Endothelial cell (in vitro differentiated cells): ENCODE data around the gene LRSAM1. TPM values are rescaled to one million over a fixed set of nuclear protein-coding genes. Genes with fewer than 3 reads are reported as not detected.

Experiments
- DNase-seq: peaks from one replicate; pipeline ENCODE4 v3.0.0; 2021; ENCODE audit warnings: low spot score
- H3K27ac Mint-ChIP-seq: one replicate; pipeline ENCODE4 v1.8.0; 2021; ENCODE audit warnings: mixed read lengths, inconsistent platforms; ENCODE audit not compliant: unreplicated experiment
- H3K27me3 Mint-ChIP-seq: one replicate; pipeline ENCODE4 v1.8.0; 2021; ENCODE audit warnings: mild to moderate bottlenecking, moderate library complexity, mixed read lengths, inconsistent platforms; ENCODE audit not compliant: unreplicated experiment
- H3K36me3 Mint-ChIP-seq: one replicate; pipeline ENCODE4 v1.8.0; 2021; ENCODE audit warnings: mild to moderate bottlenecking, low read depth, mixed read lengths, inconsistent platforms; ENCODE audit not compliant: unreplicated experiment
- H3K4me1 Mint-ChIP-seq: one replicate; pipeline ENCODE4 v1.8.0; 2021; ENCODE audit warnings: mild to moderate bottlenecking, mixed read lengths, inconsistent platforms; ENCODE audit not compliant: unreplicated experiment
- H3K4me3 Mint-ChIP-seq: one replicate; pipeline ENCODE4 v1.8.0; 2021; ENCODE audit warnings: mild to moderate bottlenecking, mixed read lengths, inconsistent platforms; ENCODE audit not compliant: unreplicated experiment
- H3K9me3 Mint-ChIP-seq: one replicate; pipeline ENCODE4 v1.8.0; 2021; ENCODE audit warnings: mixed read lengths, inconsistent platforms; ENCODE audit not compliant: unreplicated experiment
- total RNA-seq: library from RNA; stranded (reverse); fragmentation: NEBNext Ultra II Directional; extraction: Animal tissue kit (Norgen Biotek cat#: 25700); gene quantifications from one replicate; pipeline ENCODE4 v1.2.1, GENCODE V29; 2021; ENCODE audit not compliant: unreplicated experiment
- TF ChIP-seq, protein P1 (sequence below): fragments of 200-600 bp; sonication (generic); IDR thresholded peaks from one replicate; pipeline ENCODE4 v1.5.0; 2021; ENCODE audit warnings: antibody characterized with exemption; ENCODE audit not compliant: unreplicated experiment

Gene LRSAM1
- total RNA-seq, 1 donor from 2014 or later = 22.6 TPM

- Mint-ChIP-seq H3K27ac (peak overlapping the region; percentile 89), H3K4me1 (peaks cover 33% of the 10 kb centered on the region), H3K4me3 (peak overlapping the region; percentile 72), H3K36me3 (peaks cover 45% of the 10 kb centered on the region), H3K27me3 (peaks cover 8% of the 10 kb centered on the region), H3K9me3 (no peaks in the 10 kb centered on the region)
- TF ChIP-seq, protein P1, sequence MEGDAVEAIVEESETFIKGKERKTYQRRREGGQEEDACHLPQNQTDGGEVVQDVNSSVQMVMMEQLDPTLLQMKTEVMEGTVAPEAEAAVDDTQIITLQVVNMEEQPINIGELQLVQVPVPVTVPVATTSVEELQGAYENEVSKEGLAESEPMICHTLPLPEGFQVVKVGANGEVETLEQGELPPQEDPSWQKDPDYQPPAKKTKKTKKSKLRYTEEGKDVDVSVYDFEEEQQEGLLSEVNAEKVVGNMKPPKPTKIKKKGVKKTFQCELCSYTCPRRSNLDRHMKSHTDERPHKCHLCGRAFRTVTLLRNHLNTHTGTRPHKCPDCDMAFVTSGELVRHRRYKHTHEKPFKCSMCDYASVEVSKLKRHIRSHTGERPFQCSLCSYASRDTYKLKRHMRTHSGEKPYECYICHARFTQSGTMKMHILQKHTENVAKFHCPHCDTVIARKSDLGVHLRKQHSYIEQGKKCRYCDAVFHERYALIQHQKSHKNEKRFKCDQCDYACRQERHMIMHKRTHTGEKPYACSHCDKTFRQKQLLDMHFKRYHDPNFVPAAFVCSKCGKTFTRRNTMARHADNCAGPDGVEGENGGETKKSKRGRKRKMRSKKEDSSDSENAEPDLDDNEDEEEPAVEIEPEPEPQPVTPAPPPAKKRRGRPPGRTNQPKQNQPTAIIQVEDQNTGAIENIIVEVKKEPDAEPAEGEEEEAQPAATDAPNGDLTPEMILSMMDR = no peak
- no peak for DNase-seq
Measured at GRCh38 chr9:127519301-127520166, 68.2 kb downstream of the LRSAM1 start.

DNA sequence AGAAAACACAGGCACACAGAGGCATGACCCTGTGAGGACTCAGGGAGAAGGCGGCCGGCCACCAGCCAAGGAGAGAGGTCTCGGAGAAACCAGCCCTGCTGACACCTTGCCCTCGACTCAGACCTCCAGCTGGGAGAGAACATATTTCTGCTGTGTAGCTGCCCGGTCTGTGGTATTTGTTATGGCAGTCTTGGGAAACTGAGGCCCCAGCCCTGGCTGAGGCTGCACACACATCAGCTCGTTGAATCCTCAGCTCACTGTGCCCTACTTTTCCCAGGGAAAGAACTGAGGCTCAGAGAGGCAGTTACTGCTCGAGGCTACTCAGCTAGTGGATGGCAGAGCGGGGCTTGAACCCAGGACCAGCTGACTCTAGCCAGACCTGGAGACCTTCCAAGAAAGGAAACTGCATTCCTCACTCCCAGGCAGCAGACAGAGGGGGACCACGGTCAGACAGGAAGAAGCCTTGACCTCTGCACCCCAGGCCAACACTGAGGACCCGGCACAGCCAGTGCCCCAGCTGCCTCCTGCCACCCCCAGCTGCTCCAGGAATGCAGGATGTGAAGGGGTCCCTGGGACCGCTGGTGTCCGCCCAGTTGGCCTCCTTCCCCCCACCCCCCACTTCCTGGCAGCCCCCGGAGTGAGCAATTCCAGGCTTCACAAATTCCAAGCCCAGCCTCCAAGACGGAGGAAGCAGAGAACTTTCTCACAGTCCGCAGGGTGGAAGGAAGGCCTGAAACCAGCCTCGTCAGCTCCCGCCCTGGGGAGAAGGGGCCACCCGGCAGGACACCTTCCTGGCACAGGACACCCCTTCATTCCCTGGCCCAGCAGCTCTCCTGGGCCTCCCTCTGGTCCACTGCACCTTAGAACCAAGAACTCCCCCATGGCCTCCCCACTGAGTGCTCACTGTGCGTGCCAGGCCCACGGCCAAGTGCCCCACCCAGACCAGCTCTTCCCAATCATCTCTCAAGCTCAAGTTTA is 69.9 kb downstream of the LRSAM1 start:
- H3K36me3 Mint-ChIP-seq = peaks cover 58% of the 10 kb centered on the region

DNA sequence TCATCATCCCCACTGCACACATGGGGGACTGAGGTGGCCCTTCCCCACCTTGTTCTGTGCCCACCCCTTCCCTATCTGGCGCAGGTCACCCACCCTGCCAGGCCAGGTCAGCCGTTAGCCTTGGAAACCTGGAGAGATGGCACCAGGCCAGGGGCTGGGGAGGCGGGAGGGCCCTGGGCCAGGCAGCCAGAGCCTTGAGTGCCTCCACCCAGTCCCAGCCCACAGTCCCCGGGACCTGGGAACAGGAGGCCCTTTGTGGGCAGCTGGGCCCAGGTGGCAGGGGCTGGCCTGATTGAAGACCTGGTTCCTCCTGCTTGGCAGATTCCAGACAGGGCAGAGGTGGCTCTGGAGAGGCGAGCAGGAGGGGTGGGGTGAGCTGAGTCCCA is 70.6 kb downstream of the LRSAM1 start:
- TF ChIP-seq, protein P1 = no peak
- Mint-ChIP-seq H3K4me3 (peak overlapping the region; percentile 44), H3K36me3 (peaks cover 60% of the 10 kb centered on the region), H3K9me3 (no peaks in the 10 kb centered on the region), H3K4me1 (peaks cover 47% of the 10 kb centered on the region), H3K27ac (peak overlapping the region; percentile 95), H3K27me3 (peaks cover 11% of the 10 kb centered on the region)
- DNase-seq = no peak

More for the DNA sequence above, 69.9 kb downstream of the LRSAM1 start:
- Mint-ChIP-seq H3K4me1 (peaks cover 41% of the 10 kb centered on the region), H3K9me3 (no peaks in the 10 kb centered on the region), H3K27ac (peak overlapping the region; percentile 95), H3K4me3 (peak overlapping the region; percentile 44), H3K27me3 (peaks cover 6% of the 10 kb centered on the region)
- TF ChIP-seq, protein P1 = no peak
- DNase-seq = peak; percentile 65

- H3K36me3 Mint-ChIP-seq = peaks cover 56% of the 10 kb centered on the region
- peak overlapping the region; percentile 87 for H3K27ac Mint-ChIP-seq
- H3K27me3 Mint-ChIP-seq = peaks cover 12% of the 10 kb centered on the region
- no peak for DNase-seq
- TF ChIP-seq, protein P1 = no peak
- H3K9me3 Mint-ChIP-seq = no peaks in the 10 kb centered on the region
- peak overlapping the region; percentile 81 for H3K4me3 Mint-ChIP-seq
- peaks cover 49% of the 10 kb centered on the region for H3K4me1 Mint-ChIP-seq
Measured at GRCh38 chr9:127522727-127523126, 71.4 kb downstream of the LRSAM1 start.
